NCI-H187 treated with DMSO at 0.1 percent for 48 hours (cell line): ENCODE data around the gene CLEC19A.
"Not testable (repeated sequence)": the region's sequence is repeated elsewhere in the genome, so short reads cannot be mapped to it uniquely, and the experiment has no call there.

Experiments used
- DNase-seq: peaks from one replicate; lab custom pipeline; 2025; lab: John Stamatoyannopoulos, UW

The CLEC19A gene

DNA sequence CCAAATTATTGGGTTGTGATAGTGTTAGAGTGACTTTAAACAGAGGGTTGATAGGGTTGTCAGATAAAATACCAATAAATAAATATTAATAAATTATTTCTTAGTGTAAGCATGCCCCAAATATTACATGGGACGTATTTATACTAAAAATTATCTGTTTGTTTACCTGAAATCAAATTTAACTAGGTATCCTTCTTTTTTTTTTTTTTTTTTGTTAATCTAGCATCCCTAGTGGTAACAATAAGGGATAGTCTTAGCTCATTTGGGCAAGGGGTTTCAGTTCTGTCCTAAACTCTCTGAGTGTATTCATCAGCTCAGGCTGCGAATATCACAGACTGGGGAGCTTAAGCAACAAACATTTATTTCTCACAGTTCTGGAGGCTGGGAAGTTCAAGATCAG lies 1.3 kb downstream of the CLEC19A start:
- DNase-seq: no peak

DNA sequence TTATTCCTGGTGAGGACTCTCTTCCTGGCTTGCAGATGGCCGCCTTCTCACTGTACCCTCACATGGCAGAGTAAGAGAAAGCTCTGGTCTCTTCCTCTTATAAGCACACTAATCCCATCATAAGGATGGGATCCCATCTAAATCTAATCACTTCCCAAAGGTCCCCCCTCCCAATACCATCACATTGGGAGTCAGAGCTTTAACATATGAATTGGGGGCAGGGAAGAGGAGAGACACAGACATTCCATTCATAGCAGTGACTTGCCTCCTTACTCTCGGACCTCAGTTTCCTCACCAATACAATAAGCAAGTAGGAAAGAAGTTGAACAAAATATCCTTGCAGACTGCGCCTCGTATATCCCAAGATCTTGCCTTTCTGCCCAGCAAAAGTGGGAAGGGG lies 1.7 kb downstream of the CLEC19A start:
- DNase-seq: no peak

DNA sequence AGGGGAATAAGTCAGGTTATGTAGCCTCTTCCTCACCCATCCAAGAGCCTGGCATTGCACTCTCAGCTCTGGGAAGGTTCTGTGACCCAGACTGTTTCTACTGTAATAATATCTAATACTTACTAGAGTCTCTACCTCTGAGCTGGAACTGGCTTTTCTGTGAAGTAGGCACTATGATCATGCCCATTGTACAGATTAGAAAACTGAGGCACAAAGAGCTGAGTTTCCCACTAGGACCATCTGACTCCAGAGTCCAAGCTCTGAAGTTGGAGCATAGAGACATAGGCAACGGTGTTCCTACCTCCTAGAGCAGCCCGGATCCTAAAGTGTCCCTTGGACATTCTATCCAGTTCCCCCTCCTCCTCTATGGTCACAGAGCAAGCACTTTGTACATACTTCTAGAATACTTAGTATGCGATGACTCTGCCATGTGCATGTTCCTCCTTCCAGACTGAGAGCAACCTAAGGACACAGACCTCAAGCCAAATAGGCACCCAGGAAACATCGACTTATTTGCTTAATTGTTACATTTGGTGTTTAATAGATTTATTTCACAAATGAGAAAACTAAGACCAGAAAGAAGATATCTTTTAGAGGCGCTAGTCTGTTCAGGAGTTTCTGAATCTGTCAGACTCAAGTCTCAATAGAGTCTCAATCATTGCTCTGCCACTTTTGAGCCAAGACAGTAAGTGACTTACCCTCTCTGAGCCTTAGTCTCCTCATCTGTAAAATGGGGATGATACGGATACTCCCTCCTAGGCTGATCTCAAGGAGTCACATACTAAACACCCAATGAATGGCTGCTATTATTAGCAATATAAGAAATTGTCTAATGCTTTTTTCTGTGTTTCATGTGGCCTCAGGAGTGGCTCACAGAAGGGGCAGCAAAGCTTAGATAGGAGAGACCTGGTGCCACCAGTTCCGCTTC lies 3.6 kb downstream of the CLEC19A start:
- DNase-seq: no peak

DNA sequence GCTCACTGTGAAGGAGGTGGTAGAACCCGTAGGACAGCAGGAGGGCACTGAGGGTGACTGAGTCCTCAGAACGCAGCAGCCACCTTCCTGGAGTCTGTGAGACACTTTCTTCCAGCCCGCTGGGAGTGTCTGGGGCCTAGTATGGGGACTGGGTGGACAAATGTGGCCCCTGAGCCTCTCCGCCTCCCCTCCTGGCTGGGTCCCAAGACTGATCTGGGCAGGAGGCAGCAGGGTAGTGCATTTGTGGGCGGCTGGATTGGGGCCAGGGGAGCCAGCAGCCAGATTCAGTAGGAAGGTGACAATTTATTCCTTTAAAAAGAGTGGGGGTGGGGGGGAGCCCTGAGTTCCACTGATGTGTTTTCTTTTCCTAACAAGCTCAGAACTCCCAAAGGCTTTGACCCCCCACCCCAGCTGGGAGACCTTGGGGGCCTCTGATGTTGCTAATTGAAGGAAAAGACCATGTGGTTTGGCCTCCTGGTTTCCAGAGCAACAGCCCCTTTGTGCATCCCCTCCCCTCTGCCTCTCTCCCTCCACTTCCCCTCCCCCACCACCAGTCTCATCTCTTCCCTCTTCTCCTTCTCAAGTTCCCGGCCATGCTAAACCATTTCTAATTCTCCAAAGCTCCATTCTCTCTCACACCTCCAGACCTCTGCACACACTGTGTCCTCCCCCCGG lies 4.4 kb downstream of the CLEC19A start:
- no peak for DNase-seq

DNA sequence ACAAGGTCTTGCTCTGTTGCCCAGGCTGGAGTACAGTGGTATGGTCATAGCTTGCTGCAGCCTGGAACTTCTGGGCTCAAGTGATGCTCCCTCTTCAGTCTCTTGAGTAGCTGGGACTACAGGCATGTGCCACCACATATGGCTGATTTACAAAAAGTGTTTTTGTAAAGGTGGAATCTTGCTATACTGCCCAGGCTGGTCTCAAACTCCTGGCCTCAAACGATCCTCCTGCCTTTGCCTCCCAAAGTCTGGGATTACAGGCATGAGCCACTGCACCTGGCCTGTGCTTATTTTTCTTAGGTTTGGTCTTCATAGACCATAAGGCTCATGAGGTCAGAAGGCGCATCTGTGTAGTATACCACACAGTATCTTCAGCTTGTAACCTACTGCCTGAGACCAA lies 5.3 kb downstream of the CLEC19A start:
- DNase-seq: no peak

DNA sequence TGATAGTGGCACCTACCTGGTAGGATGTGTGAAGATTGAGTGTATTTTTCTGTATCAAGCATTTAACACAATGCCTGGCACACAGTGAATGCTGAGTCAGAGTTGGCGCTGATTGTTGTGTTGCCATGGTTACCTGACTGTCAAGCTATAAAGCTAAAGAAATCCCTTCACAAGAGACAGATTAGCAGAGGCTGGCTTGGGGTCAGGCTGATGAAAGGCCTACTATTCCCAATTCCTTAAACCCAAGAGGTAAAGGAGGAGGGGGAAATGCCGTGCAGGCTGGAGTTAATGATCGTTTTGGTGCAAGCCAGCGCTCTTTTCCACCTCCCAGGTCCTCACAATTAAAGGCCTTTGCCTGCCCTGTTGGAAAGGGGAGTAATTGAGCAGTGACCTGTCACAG lies 5.9 kb downstream of the CLEC19A start:
- DNase-seq: no peak

DNA sequence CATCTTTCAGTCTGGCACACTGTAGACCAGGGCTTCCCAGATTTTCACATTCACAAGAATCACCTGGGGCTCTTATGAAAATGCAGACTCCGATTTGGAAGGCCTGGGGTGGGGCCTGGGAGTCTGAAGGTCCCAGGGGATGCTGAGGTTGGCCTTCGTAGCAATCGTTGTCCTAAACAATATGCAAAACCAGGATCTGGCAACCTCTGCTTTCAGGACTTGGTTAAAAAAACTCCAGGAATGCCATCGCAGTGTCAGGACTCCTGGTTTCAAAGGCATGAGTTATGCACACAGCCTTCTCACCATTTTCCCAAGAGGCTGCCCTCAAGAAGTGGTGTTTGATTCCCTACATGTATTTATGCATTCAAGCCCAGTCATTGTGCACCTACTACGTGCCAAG lies 6.7 kb downstream of the CLEC19A start:
- no peak for DNase-seq

DNA sequence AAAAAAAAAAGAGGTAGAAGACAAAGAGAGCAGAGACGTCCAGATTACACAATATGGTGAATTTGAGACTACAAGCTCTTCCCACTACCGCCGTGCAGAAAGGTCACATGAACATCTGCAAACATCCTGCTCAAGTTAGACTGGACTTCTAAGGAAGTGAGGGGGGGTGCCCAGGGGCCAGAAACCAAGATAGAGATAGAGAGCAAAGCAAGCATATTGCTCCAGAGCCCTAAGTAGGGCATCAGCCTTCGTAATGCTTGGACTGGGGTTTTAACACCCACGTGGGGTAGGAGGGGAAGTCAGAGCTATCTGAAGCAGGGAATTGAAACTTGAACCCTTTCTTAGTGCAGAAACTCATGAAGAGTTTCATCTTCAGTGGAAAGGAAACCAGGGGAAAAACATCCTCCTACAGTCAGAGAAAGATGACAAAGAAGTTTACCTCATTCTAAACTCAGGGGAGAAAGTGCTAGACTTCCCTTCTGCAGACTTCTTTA lies 8.7 kb downstream of the CLEC19A start:
- DNase-seq: no peak

DNA sequence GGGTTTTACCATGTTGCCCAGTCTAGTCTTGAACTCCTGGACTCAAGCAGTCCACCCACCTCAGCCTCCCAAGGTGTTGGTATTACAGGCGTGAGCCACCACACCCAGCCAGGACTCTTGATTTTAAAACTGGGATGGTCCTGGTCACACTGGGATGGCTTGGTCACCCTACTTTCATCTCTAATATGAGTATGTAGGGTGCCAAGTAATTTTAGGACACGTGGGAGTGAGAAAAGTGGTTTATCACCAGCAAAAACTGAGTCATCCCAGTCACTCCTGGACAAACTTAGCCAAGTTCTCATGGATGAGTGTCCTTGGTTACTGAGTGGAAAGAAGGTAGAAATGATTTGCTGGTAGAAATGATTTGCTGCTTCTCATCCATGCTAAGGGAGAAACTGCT lies 9.9 kb downstream of the CLEC19A start:
- no peak for DNase-seq

DNA sequence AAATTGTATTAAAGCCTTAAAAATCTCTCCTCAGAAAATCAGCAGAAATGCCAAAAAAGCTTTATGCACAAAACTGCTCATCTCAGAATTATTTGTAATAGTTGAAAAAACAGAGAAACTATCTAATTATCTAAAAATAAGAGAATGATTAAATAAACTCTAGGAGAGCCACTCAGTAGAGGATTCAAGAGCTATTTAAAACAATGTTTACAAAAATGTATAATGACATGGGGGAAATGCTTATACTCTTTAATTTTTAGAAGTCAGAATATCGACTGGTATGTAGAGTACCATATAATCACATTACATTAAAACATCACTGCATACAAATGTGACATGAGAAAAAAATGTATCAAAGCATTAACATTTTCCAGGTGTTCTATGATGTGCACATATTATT lies 11.9 kb downstream of the CLEC19A start:
- no peak for DNase-seq

DNA sequence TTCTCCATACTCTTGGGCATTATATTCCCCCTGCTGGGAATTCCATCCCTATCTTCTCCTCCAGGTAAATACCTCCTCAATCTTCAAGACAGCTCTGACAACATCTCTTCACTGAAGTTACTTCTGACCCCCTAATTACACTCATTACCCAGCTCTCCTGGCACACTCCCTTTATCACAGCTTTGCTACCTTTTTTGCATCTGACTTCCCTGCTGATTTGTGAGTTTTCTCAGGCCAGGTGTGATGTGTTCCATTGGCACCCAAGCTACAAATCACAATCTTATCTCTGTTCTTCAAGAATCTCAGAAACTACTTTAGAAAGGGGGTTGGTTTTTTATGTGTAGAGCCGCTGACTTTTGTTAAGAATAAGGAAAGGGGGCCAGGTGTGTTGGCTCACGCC lies 14.0 kb downstream of the CLEC19A start:
- no peak for DNase-seq

DNA sequence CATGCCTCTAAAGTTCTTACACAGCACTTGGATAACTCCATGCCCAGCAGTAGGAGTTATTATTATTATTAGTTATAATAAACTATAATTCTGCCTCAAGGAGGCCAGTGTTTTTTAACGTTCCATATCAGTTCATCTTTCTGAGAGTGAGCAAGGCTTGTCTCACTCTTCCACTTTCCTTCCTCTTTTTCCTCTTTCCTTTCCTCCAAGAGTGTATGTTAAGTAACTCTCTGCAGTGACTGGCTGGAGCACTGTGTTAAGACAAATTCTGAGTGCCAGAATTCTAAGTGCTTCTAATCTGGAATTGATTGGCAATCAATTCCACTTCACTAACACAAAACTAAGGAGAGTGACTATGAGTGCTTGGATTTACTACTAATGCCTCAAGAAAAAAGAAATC lies 16.4 kb downstream of the CLEC19A start:
- no peak for DNase-seq

DNA sequence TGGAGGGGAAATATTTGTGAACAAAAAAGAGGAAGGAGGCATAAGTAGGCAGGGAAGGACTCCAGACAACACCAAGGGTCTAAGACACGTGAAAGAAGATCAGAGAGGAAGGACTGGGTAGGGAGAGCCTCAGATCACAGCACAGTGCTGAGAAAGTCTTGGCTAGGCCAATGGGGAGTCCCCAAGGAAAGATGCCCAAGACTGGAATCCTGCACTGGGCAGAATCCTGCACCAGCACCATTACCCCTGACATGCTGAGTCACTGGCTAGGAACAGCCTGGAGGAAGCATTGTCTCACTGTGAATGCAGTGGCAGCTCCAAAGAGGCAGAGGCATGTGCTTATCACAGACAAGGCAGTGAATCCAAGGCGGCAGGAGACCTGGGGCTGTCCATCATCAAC lies 19.2 kb downstream of the CLEC19A start:
- no peak for DNase-seq

DNA sequence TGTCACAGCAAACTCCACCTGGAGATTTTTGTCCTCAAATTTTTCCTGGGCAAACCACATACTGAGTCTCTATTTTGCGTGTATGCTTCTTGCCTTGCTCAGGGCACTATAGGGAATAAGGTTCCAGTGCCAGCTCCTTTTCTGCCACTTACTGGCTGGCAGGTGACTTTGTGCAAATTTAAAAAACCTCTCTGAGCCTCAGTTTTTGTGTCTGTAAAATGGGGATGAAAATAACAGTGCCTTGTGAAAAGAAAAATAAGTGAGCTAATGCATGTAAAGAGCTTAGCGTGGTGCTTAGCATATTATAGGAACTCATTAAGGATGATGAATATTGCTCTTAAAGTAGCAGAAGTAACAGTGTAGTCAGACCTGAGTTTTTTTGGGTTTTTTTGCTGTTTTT lies 19.9 kb downstream of the CLEC19A start:
- DNase-seq: no peak

DNA sequence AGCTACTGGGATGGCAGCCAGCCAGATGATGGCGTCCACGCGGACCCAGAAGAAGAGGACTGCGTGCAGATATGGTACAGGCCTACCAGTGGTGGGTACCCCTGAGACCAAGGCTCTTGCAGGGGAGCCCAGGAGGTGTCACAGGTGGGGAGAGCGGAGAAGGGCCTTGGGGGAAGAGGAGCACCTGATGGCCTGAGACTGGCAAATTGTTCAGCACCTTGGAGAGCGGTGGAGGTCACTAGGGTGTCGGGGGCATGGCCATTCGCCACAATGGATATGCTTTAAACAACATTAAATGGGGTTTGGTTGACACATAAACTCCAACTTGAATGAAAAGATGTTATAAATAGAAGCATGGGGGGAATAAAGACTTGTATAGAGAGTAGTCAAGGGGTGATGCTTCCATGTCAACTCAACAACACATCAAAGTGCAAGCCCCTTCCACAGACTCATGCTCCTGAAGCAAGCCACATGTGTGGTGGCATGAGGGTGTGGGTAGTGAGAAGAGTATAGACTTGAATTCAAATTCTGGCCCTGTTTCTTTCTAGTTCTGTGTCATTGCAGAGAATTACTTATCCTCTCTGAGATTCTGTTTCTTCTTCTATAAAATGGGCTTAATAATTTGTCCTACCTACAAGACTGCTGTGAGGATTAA lies 22.2 kb downstream of the CLEC19A start:
- DNase-seq: no peak

DNA sequence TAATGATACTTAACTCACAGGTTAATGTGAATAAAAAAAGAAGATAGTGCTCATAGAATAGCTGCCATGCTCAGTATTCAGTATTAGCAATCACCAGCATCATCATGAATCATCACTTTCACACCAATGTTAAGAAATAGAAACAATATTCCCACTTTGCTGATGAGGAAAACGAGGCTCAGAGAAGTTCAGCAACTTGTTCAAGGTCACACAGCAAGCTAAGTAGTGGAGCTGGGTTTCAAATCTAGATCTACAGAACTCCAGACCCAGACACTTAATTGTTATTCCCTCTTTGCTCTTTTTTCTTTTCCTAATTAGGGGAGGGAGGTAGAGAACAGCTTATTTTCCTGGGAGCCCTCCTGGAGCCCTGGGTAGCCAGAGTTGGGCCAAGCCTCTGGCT lies 22.9 kb downstream of the CLEC19A start:
- no peak for DNase-seq

DNA sequence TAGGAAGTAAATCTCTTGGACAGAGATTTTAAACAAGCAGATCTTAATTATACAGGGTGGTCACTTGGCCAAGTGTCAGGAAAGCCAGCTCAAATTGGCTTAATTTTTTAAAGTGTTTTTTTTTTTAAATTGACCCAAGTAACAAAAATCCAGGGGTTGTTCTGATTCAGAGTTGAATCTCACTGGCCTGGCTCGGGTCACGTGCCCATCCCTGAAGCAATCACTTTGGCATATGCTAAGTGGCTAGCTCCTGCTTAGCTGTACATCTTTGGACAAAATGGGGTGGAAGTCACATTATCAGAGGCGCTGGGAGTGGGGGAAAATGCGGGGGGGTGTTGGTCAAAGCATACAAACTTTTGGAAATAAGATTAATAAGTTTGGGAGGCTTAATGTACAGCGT lies 23.6 kb downstream of the CLEC19A start:
- no peak for DNase-seq

DNA sequence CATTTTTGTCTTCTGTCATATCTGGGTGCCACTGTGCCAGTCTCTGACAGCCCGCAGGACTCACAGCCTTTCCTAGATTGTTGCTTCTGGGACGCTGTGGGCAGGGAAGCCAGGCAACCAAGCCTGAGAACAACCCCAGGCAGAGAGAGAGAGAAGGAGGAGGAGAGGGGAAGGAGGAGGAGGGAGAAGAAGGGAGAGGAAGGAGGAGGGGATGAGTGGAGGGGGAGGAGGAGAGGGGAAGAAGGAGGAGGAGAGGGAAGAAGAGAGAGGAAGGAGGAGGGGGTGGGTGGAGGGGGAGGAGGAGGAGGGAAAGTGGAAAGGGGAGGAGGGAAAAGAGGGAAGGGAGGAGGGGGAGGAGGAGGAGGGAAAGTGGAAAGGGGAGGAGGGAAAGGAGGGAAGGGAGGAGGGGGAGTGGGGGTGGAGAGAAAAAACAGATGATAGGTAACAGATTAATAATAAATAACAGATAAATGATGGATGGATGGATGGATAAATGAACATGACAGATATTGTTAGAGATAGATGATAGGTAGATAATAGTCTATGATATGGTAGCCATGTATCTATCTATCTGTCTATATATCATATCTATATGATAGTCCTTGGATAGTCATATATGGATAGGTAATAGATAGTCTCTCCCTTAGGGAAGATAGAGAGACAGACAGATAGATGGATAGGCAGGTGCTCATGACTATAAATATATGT lies 29.3 kb downstream of the CLEC19A start:
- no peak for DNase-seq

DNA sequence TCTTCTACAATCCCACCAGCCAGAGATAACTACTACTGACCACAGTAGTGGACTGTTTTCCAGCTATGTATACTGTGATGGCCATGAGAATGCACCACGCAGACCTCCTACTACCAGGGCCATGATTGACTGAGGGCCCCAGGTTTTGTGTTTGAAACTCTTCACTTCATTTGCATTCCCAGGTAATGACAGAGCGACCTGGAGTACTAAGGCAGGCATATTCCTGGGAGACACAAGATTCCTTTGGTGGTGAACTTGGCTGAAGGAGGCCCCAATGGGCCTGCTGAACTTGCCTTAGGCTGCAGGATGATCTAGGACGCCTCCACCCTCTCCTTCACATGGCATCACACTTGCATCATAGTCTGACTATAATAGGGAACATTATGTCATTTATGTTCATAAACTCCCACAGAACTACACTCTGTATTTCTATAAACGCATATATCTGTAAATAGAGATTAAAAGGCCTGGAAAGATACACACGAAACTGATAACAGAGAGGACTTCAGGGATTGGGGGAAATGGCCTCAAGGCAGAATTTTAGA lies 30.4 kb downstream of the CLEC19A start:
- no peak for DNase-seq

DNA sequence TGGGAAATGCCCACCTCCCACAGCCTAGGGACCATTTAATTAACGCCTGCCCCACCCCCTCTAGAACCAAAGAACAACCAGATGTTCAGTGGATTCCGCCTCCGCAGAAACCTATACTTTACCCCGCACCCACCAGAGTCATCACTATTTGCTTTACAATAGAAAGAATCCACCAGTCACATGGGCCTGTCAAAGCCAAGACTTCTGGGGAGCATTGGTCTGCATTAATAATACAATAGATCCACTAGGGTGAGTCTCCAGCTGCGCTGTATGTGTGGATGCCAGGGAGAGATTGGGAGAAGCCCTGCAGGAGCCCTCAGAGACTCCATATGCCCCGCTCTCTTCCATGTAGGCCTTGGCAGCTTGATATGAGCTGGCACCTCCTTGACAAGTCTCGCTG lies 31.3 kb downstream of the CLEC19A start:
- DNase-seq: no peak

DNA sequence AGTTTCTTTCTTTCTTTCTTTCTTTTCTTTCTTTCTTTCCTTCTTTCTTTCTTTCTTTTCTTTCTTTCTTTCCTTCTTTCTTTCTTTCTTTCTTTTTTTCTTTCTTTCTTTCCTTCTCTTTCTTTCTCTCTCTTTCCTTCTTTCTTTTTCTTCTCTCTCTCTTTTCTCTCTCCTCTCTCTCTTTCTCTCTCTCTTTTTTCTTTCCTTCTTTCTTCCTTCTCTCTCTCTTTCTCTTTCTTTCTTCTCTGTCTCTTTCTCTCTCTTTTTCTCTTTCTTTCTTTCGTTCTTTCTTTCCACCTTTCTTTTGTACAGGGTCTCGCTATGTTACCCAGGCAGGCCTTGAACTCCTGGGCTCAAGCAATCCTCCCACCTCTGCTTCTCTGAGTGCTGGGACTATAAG lies 35.7 kb downstream of the CLEC19A start:
- not testable (repeated sequence) for DNase-seq

DNA sequence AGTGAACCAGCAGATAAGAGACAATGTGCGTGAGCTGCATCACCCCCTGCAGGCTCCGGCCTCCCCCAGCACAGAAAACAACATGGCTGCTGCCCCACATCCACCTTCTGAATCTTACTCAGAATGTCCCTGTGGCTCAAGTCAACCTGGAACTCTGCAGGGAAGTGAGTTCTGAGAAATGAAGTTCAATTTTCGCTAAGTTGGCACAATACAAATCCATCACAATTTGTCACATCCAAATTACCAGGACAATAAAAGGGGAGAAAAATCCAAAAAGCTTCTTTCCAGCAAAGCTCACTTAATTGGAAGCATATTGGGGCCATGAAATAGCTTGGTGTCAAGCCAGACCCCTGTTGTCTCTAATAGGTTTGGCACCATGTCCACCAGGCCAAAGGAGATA lies 38.1 kb downstream of the CLEC19A start:
- DNase-seq: no peak
